ENCODE measurements around the gene MRPS18A. TPM values are rescaled to one million over a fixed set of nuclear protein-coding genes. Genes with fewer than 3 reads are reported as not detected.

Gene MRPS18A
- total and polyA plus RNA-seq, 9 of the 15 experiments (the other 6 are each of a cell fraction or from before 2014, with no cell fraction given): 87.5 to 243 (median 125) TPM

- peak in 1 of 2 experiments; percentile 78; a peak in 2 of 4 replicates for TF ChIP-seq ZNF318 (IDR thresholded peaks at IDR 0.05; ENCODE audit: borderline replicate concordance in 1 of 2, low read depth in 1 of 2)
- TF ChIP-seq KDM2B (CRISPR knock-in tag; IDR thresholded peaks at IDR 0.05): no peak
- no peak for TF ChIP-seq ZNF282 (CRISPR knock-in tag; IDR thresholded peaks at IDR 0.05)
- no peak for TF ChIP-seq SNRNP70 (optimal IDR thresholded peaks at IDR 0.05; ENCODE audit: low read depth, low read length)
- TF ChIP-seq BRD4 (IDR thresholded peaks at IDR 0.05): peak; percentile 96
- no peak for TF ChIP-seq ZNF124 (CRISPR knock-in tag; IDR thresholded peaks at IDR 0.05)
- TF ChIP-seq SIRT6 (IDR thresholded peaks at IDR 0.05; ENCODE audit: low read depth, low read length): no peak
- TF ChIP-seq PRPF4 (IDR thresholded peaks at IDR 0.05; ENCODE audit: insufficient read depth, low read depth, low read length, poor library complexity, severe bottlenecking): no peak
- TF ChIP-seq ZNF146 (CRISPR knock-in tag; IDR thresholded peaks at IDR 0.05; ENCODE audit: unreplicated experiment): no peak
- 0 out of 2 replicates have a peak, but pooled peaks have one; percentile 16 for TF ChIP-seq ZNF561 (CRISPR knock-in tag; conservative IDR thresholded peaks at IDR 0.05)
- peak; percentile 94 for TF ChIP-seq RNF2 (IDR thresholded peaks at IDR 0.05)
- TF ChIP-seq PURB (CRISPR knock-in tag; IDR thresholded peaks at IDR 0.05; ENCODE audit: low read depth): no peak
- no peak for TF ChIP-seq CLOCK (CRISPR knock-in tag; IDR thresholded peaks at IDR 0.05; ENCODE audit: borderline replicate concordance)
- no peak for TF ChIP-seq BDP1 (IDR thresholded peaks at IDR 0.05; ENCODE audit: insufficient read depth, insufficient read length)
- no peak for TF ChIP-seq ZNF253 (CRISPR knock-in tag; conservative IDR thresholded peaks at IDR 0.05)
Measured at GRCh38 chr6:43627008-43627825, 60.4 kb downstream of the MRPS18A start (continued).
